SU-DHL-6 (cell line): Measurements from ENCODE around the gene LRRC72.
"Not testable (repeated sequence)": the region's sequence is repeated elsewhere in the genome, so short reads cannot be mapped to it uniquely, and the experiment has no call there.

Source experiments
- H2AFZ ChIP-seq: fragments of 200-600 bp; sonication (generic); 2 replicates; pipeline ENCODE4 v1.6.1; 2014; ENCODE audit warnings: low read depth, mild to moderate bottlenecking, moderate library complexity, mixed read lengths, antibody characterized with exemption, low read length; ENCODE audit not compliant: severe bottlenecking
- H3F3A ChIP-seq: fragments of 200-600 bp; shearing (Covaris generic); 2 replicates; pipeline ENCODE4 v1.6.0; 2016; ENCODE audit warnings: antibody characterized with exemption, mild to moderate bottlenecking; ENCODE audit not compliant: insufficient read depth
- H3K27ac ChIP-seq: fragments of 200-600 bp; sonication (generic); 2 replicates; pipeline ENCODE4 v1.5.1; 2016; ENCODE audit warnings: low read depth, mild to moderate bottlenecking, low read length, moderate library complexity, mixed read lengths
- H3K27me3 ChIP-seq: fragments of 200-600 bp; sonication (generic), shearing (Covaris generic); 2 replicates; pipeline ENCODE4 v1.6.0; 2014; ENCODE audit warnings: mild to moderate bottlenecking, low read length
- H3K36me3 ChIP-seq: fragments of 200-600 bp; sonication (generic); 2 replicates; pipeline ENCODE4 v1.6.1; 2014; ENCODE audit warnings: mild to moderate bottlenecking, low read length, mixed read lengths
- H3K4me2 ChIP-seq: fragments of 300-600, 200-600 bp; shearing (Covaris generic), sonication (generic); 2 replicates; pipeline ENCODE4 v1.6.0; 2014; ENCODE audit warnings: low read length, low read depth, mild to moderate bottlenecking; ENCODE audit not compliant: poor library complexity, severe bottlenecking
- H3K4me3 ChIP-seq: fragments of 200-600 bp; sonication (generic); 2 replicates; pipeline ENCODE4 v1.5.1; 2014; ENCODE audit warnings: antibody characterized with exemption, low read length, mild to moderate bottlenecking, mixed read lengths; ENCODE audit not compliant: insufficient read depth, poor library complexity, severe bottlenecking
- H3K79me2 ChIP-seq: fragments of 200-600 bp; sonication (generic); 2 replicates; pipeline ENCODE4 v1.6.1; 2014; ENCODE audit warnings: mild to moderate bottlenecking, low read length, moderate library complexity; ENCODE audit not compliant: insufficient read depth
- H3K9ac ChIP-seq: fragments of 200-600 bp; sonication (generic); 2 replicates; pipeline ENCODE4 v1.7.0; 2014; ENCODE audit warnings: mild to moderate bottlenecking, low read length
- H3K9me2 ChIP-seq: fragments of 200-600 bp; sonication (generic); replicated peaks from 2 replicates; pipeline ENCODE4 v1.6.1; 2014; ENCODE audit warnings: low read length; ENCODE audit not compliant: insufficient read depth
- H3K9me3 ChIP-seq: fragments of 200-600 bp; sonication (generic); 2 replicates; pipeline ENCODE4 v1.6.1; 2014; ENCODE audit warnings: low read length, mixed read lengths; ENCODE audit not compliant: insufficient read depth
- H4K20me1 ChIP-seq: fragments of 200-600 bp; sonication (generic); 2 replicates; pipeline ENCODE4 v1.6.1; 2014; ENCODE audit warnings: low read depth, mild to moderate bottlenecking, antibody characterized with exemption, low read length, moderate library complexity, mixed read lengths
- CTCF ChIP-seq: fragments of 200-600 bp; sonication (generic); IDR thresholded peaks from one replicate; pipeline ENCODE4 v1.5.1; 2017; ENCODE audit warnings: antibody characterized with exemption, mild to moderate bottlenecking, low read length, moderate library complexity; ENCODE audit not compliant: insufficient read depth, poor library complexity, severe bottlenecking
- EZH2phosphoT487 ChIP-seq: fragments of 200-600 bp; sonication (generic), shearing (Covaris generic); conservative IDR thresholded peaks from 2 replicates; pipeline ENCODE4 v1.6.1; 2018; ENCODE audit warnings: mild to moderate bottlenecking, antibody characterized with exemption, low read length, moderate library complexity, mixed read lengths

Gene LRRC72

GRCh38 chr7:16498122-16498521 lies 28.5 kb upstream of the LRRC72 start:
- no peak for TF ChIP-seq CTCF
- TF ChIP-seq EZH2phosphoT487 = no peak

GRCh38 chr7:16502303-16502702 lies 24.3 kb upstream of the LRRC72 start:
- TF ChIP-seq EZH2phosphoT487 = no peak
- TF ChIP-seq CTCF = no peak
- Histone ChIP-seq H3K9ac (no peak overlapping the region), H3K36me3 (no peaks in the 10 kb centered on the region), H3K79me2 (no peaks in the 10 kb centered on the region), H4K20me1 (no peaks in the 10 kb centered on the region), H3K9me2 (no peaks in the 10 kb centered on the region), H3F3A (no peaks in the 10 kb centered on the region), H2AFZ (no peak overlapping the region), H3K27me3 (no peaks in the 10 kb centered on the region), H3K4me2 (no peak overlapping the region), H3K9me3 (no peaks in the 10 kb centered on the region), H3K4me3 (no peak overlapping the region), H3K27ac (no peak overlapping the region)

More at GRCh38 chr7:16498122-16498521, 28.5 kb upstream of the LRRC72 start:
- H3K9ac ChIP-seq = no peak overlapping the region
- H3F3A ChIP-seq = no peaks in the 10 kb centered on the region
- H3K79me2 ChIP-seq = no peaks in the 10 kb centered on the region
- H4K20me1 ChIP-seq = no peaks in the 10 kb centered on the region
- no peaks in the 10 kb centered on the region for H3K9me3 ChIP-seq
- no peaks in the 10 kb centered on the region for H3K36me3 ChIP-seq
- no peaks in the 10 kb centered on the region for H3K9me2 ChIP-seq
- no peak overlapping the region for H2AFZ ChIP-seq
- H3K4me3 ChIP-seq = no peak overlapping the region
- no peak overlapping the region for H3K27ac ChIP-seq
- H3K4me2 ChIP-seq = no peak overlapping the region
- H3K27me3 ChIP-seq = no peaks in the 10 kb centered on the region

GRCh38 chr7:16504019-16504418 lies 22.6 kb upstream of the LRRC72 start:
- H3K4me2 ChIP-seq = no peak overlapping the region
- no peaks in the 10 kb centered on the region for H3F3A ChIP-seq
- no peaks in the 10 kb centered on the region for H3K27me3 ChIP-seq
- no peaks in the 10 kb centered on the region for H3K9me2 ChIP-seq
- no peak for TF ChIP-seq CTCF
- TF ChIP-seq EZH2phosphoT487 = no peak
- no peak overlapping the region for H3K27ac ChIP-seq
- H3K9me3 ChIP-seq = no peaks in the 10 kb centered on the region
- no peaks in the 10 kb centered on the region for H4K20me1 ChIP-seq
- no peak overlapping the region for H2AFZ ChIP-seq
- no peak overlapping the region for H3K9ac ChIP-seq
- H3K36me3 ChIP-seq = no peaks in the 10 kb centered on the region
- no peak overlapping the region for H3K4me3 ChIP-seq
- H3K79me2 ChIP-seq = no peaks in the 10 kb centered on the region

GRCh38 chr7:16506422-16506821 lies 20.2 kb upstream of the LRRC72 start:
- not testable (repeated sequence) for H3K27ac ChIP-seq, H3K9ac ChIP-seq, H3K4me2 ChIP-seq, H3K36me3 ChIP-seq, H3K79me2 ChIP-seq, H2AFZ ChIP-seq, H3F3A ChIP-seq, H3K9me2 ChIP-seq, H3K9me3 ChIP-seq, H4K20me1 ChIP-seq, H3K4me3 ChIP-seq, H3K27me3 ChIP-seq
